GM18951 (cell line): ENCODE results near the gene IL34.

Source experiments
- POLR2A ChIP-seq: IDR thresholded peaks from 4 replicates; pipeline ENCODE4 v1.6.1; 2011; ENCODE audit warnings: mild to moderate bottlenecking; ENCODE audit not compliant: insufficient read length, insufficient read depth; ENCODE audit errors: extremely low read depth
- in situ Hi-C: fragments of 300-500 bp; cut with MboI; formaldehyde crosslinking; loops from one replicate; pipeline ENCODE4 v1.12.0; 2022; ENCODE audit warnings: low sequenced_read_pairs, mixed read lengths, inconsistent platforms; ENCODE audit not compliant: unreplicated experiment

Gene IL34

DNA sequence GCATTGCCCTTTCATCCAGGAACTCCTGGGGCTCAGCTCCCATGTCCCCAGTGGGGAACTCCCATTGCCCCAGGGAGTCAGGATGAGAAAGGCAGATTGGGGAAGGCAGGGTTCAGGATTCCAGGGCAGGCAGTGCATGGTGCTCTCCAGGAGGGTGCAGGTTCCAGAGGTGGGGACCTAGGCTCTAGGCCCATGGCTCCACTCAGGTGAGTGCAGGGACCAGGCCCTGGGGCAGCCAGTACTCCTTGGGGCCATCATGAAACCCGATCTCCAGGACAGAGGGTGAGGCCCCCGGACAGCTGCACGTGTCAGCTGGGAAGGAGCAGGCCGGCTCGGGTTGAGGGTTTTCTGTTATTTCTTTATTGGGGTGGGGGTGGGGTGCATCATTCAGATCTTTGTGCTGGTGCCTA lies 40.7 kb downstream of the IL34 start:
- in situ Hi-C loops = no loop called here
- no peak for TF ChIP-seq POLR2A

DNA sequence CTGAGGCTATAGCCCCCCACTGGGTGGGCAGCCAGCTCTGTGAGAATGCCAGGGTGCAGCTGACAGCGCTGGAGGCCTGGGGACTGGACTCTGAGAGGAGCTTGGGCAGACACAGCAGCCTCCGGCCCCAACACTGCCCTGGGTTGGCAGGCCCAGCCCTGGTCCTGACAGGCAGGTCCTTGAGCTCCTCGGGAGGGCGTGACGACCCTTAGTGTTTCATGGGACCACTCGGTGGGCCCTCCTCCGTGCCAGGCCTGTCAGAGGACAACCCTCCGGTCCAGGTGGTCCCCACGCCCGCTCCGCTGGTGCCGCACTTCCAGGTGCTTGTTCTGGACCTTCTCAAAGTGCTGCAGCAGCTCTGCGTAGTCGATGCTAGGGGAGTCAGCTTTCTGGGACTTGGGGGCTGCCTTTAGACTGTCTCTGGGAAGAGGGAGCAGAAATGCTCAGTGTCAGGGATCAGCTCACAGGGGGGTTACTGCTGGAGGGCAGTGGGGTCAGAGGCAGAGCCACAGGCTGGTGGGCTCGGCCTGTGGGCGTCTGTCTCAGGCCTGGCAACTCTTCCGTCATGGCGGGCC lies 41.4 kb downstream of the IL34 start:
- no peak for TF ChIP-seq POLR2A

DNA sequence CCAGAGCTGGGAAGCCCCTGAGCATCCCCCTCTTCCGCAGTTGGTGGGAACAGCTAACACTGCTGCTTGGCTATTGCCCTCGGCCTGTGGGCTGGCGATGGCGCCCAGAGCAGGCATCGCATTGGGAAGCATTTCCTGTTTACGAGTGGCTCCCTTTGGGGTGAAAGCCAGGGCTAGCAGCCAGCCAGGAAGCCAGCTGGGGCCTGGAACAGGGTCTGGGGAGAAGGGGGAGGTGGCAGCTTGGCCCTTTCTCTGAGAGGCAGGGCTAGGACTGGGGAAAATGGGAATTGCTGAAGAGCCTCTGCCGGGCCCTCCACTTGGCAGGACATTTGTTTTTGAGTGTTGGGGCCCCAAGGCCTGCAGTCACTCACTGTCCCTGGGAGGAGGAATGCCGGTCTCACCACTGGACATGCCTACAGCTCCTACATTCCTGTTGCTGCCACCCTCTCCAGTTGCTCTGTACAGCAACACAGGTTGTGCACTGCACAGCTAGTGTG lies 41.9 kb downstream of the IL34 start:
- TF ChIP-seq POLR2A = no peak
- in situ Hi-C loops = no loop called here

More for the DNA sequence above, 41.4 kb downstream of the IL34 start:
- in situ Hi-C loops = no loop called here

DNA sequence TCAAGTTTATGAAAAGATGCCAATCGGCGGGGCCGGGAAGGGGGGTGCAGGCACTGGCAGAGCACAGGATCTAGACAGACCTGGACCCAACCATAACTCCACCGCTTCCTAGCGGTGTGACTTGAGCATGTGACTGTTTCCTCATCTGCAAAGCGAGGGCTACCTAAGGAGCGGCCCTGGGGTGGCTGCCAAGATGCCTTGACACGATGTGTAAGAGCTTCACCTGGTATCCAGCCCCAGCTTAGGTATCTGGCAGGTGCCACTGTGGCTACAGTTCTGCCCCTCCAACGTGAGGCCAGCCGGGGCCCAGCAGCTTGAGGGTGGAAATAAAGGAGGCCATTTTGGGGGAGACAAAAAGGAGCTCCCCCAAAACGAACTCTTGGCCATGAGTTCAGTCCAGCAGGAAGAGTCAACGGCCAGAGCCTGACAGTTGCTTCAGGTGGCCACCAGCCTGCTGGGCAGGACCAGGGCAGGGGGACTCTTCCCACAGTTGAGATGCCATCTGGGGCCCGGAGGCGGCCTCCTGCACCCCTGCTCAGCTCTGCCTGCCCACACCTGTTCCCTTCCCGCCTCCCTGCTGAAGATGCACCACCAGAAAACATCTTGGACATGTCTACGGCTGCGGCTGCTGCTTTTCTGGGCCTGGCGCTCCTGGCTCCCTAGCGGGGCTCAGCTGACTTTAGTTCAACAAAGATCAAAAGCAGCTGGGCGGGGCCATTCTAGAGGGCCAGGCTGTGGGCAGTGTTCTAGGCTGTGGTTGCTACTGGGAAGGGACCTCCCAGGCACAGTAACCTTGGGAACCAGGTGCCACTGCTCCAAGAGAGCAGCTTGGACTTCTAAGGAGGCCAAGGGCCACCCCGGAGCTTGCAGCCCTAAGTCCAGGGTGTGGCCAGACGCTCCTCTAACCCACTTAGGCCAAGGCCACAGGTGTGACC lies 42.9 kb downstream of the IL34 start:
- in situ Hi-C loops = no loop called here

DNA sequence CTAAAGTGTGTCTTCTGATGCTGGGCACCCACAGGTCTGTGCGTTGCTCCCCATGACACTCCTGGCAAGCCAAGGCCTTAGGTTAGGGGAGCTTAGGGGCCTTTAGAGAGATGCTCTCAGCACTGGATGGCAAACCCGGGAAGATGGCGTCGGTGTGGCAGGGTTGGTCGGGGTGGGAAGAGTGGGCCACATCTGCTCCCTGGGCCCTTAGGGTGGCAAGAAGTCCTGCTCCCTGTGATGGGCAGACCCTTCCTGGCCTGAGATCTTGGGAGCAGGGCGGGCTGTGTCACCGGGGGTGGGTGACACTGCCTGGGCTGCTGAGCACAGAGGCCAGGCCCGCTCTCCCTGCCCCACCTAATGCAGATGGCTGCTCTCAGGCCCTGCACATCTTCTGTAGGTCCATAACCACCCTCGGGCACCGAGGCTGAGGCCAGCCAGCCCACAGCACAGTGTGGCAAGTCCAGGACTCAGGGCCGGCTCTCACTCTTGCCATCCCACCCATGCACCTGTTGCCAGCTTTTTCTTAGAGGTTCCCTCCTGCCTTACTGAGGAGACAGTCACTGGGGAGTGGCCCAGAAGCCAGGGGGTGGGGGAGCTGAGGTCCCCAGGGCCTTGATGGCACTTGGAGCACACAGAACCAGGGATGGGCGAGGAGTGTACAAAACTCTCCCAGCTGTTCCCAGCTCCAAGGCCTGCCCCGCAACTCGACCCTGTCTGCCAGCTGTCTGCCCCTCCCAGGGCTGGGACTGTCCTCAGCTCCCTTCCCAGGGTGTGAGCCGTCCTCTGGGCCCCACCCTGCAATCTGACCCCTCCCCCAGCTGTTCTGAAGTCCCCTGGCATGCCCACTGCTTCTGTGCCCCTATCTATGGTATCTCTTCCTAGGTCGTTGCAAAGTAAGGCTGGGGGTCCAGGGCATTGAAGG lies 43.9 kb downstream of the IL34 start:
- TF ChIP-seq POLR2A = no peak
- in situ Hi-C loops = no loop called here

More for the DNA sequence above, 42.9 kb downstream of the IL34 start:
- TF ChIP-seq POLR2A = no peak

DNA sequence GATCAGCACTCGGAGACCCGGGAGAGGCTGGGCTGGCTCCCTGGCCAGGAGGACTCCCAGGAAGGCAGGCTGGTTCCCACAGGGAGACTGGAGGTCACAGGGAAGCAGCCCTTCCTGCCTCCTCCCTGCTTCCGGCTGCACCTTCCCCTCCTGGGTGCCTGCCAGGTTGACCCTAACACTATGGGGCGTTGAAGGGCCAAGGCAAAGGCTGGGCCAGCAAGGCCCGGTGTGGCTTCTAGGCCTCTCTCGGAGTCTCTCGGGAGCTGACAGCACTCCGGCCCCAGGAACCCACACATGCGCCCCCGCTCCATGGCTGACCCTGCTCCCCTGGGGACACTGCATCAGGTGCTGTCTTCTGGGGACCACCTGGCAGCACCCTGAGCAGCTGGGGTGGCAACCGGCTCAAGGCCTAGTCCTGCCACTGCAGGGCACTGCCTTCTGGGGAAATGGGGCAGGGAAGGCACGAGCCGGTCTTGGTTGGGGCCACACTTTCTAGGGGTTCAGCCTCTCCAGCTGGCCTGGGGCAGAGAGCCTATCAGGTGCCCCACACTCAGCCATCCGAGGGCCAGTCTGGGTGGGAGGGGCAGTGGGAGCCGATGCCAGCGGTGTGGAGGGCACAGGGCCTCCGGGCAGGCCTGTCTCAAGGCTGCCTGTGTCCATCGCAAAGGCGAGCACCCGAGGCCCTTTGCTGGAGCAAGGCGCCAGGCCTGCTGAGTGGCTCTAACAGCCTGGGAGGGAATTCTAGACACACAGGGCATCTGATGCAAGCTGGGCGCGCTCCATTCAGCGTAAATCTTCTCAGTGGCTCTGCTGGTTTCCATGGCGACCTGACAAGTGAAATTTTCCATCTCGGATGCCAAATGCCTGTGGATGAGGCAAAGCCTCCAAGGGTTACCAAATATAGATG lies 45.1 kb downstream of the IL34 start:
- no peak for TF ChIP-seq POLR2A
- in situ Hi-C loops = no loop called here

DNA sequence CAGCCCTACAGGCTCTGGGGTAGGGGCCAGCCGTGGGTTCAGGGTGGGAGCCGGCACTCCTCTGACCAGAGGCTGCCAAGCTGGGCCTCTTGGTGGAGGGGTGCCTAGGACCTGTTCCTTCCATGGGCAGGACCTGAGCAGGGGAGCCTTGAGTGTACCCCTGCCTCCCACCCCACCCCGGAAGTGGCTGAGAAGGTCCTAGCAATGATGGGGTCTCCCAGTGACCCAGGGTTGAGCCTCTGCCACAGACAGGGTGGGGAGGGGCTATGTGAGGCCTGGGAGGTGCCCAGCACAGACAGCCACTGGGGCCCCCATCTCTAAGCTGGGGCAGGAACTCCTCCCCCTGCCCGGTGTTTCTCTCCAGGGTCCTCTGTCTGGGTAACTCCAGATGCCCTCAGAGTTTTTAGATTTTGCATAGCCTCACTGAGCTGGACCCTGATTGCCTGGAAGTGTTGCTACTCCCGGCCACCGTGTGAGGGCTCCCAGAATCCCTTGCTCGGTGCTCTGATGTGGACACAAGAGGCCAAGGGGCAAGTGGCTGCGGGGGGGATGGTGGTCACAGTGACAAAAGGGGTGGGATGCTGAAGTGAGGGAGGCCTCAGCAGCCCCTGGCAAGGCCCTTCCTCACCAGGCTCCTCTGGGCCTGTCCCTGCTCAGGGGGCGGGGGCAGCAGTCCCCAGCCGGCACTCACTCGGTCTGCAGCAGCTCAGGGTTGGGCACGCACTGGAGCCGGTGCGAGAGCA lies 45.9 kb downstream of the IL34 start:
- in situ Hi-C loops = no loop called here

DNA sequence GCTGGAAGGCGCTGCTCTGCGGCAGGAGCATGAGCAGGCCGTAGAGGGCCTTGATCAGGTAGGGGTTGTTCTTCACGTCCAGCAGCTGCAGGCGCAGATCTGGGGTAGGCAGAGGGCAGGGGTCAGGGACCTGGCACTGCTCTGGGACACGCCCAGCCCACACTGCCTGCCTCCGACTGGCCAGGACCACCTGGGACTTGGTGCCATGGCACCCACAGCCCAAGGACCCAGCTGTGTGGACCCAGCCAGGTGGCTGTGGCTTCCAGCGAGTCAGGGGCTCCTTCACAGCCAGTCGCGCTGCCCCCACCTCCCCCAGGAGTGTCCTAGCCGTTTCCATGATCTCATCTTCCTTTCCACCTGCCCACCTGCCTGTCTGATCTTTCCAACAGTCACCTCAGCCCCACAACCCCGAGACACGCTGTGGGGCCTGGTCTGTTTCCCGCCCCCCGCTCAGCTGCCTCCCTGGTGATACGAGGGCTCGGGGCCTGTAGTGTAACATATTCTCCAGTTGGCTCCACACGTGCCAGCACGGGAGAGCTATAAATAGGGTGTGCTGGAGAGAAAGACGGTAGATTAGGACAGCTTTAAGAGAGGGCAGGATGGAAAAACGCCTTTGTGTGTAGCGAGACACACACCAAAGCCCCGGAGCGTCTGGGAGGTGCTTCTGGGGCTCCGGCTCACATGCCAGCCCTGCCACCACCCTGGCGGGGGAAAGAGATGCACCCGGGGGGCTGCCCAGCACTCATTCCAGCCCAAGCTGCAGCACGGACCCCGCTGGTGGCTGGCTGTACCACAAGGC lies 46.7 kb downstream of the IL34 start:
- in situ Hi-C loops = no loop called here
- no peak for TF ChIP-seq POLR2A

More for the DNA sequence above, 45.9 kb downstream of the IL34 start:
- TF ChIP-seq POLR2A = no peak

DNA sequence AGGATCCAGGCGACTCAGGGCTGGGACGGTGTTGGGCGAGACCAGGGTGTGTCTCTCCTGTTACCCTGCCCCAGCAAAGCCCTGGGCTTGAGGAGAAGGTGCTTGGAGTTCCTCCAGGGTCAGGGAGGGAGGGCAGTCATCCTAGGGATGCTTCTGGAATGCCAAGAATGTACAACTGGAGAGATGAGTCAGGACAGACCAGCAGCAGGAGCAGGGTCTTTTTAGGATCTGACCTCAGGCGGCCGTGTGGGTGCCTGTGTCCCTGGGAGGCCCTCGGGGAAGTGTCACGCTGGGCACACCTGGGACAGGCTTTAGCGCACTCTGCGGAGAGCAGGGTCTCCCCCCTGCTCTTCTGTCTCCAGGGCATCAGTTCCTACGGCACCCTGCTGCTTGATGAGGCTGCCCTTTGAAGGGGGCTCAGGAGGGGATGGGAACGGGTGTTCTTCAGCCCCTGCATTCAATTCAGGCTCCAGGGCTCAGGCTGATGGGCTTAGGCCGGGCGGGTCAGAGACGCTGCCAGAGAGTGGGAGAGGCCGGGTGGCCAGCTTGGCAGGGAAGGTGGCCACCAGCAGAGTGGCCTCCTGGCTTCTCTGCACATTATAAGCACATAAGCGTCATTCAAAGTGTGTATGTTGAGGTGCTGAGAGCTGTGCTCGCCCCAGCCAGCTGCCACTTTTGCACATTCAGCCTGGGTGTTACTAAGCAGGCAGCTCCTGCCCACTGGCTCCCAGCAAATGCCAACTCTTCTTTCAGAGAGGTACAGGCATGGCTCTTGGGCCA lies 47.9 kb downstream of the IL34 start:
- in situ Hi-C loops = no loop called here
- TF ChIP-seq POLR2A = no peak

DNA sequence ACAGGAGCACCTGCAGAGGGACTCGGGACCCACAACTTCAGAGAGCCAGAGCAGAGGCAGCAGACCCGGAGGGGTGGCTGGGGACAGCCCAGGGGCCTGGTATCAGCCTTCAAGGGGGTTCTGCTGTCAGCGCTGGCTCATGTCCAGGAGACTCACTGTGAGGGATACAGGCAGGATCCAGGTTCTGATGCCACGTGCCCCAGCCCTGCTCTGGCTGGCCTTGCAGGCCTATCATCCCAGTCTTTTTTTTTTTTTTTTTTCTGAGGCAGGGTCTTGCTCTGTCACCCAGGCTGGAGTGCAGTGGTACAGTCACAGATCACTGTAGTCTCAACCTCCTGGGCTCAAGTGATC lies 48.5 kb downstream of the IL34 start:
- TF ChIP-seq POLR2A = no peak
- in situ Hi-C loops = no loop called here
